Astrocyte (in vitro differentiated cells and primary cell): ENCODE measurements around the gene FAM83C.

ENCODE experiments used
- EZH2 ChIP-seq: IDR thresholded peaks from 2 replicates; pipeline ENCODE4 v1.6.1; 2012; ENCODE audit warnings: mild to moderate bottlenecking, low read length, inconsistent platforms; ENCODE audit not compliant: insufficient read depth
- TF ChIP-seq, protein P1 (sequence below): IDR thresholded peaks from 2 replicates; pipeline ENCODE4 v1.5.1; 2011; ENCODE audit warnings: low read depth, mild to moderate bottlenecking, inconsistent platforms, low read length, moderate library complexity; ENCODE audit not compliant: insufficient read depth

- TF ChIP-seq, protein P1, sequence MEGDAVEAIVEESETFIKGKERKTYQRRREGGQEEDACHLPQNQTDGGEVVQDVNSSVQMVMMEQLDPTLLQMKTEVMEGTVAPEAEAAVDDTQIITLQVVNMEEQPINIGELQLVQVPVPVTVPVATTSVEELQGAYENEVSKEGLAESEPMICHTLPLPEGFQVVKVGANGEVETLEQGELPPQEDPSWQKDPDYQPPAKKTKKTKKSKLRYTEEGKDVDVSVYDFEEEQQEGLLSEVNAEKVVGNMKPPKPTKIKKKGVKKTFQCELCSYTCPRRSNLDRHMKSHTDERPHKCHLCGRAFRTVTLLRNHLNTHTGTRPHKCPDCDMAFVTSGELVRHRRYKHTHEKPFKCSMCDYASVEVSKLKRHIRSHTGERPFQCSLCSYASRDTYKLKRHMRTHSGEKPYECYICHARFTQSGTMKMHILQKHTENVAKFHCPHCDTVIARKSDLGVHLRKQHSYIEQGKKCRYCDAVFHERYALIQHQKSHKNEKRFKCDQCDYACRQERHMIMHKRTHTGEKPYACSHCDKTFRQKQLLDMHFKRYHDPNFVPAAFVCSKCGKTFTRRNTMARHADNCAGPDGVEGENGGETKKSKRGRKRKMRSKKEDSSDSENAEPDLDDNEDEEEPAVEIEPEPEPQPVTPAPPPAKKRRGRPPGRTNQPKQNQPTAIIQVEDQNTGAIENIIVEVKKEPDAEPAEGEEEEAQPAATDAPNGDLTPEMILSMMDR, result no peak
- no peak for TF ChIP-seq EZH2
Observed at GRCh38 chr20:35286899-35287508, 5.2 kb downstream of the FAM83C start.
